HepG2 (cell line): Measurements from ENCODE around the gene TVP23C.
"Not testable (repeated sequence)": the region's sequence is repeated elsewhere in the genome, so short reads cannot be mapped to it uniquely, and the experiment has no call there.

Experiments used
- ATF7 ChIP-seq, 2 experiments: fragments of 450-650 bp in 1 of 2; sonication (generic) in 1 of 2; formaldehyde crosslinking in 1 of 2; IDR thresholded peaks; 2 replicates each; pipeline versions ENCODE4 v1.4.0 to v1.6.1; 2016 to 2020; ENCODE audit warnings: antibody characterized with exemption in 1 of 2, mild to moderate bottlenecking in 1 of 2, missing genetic modification reagents in 1 of 2
- CTCF ChIP-seq: sonication (generic); formaldehyde crosslinking; IDR thresholded peaks from 2 replicates; pipeline ENCODE4 v1.5.0; 2020; ENCODE audit warnings: mild to moderate bottlenecking, missing genetic modification reagents, moderate library complexity
- EP300 ChIP-seq, 3 experiments: sonication (generic) in 1 of 3; formaldehyde crosslinking in 1 of 3; IDR thresholded peaks; 2 replicates each; pipeline versions ENCODE4 v1.5.1 to v1.6.1; 2011 to 2020; ENCODE audit warnings: low read depth in 2 of 3, low read length in 2 of 3, borderline replicate concordance in 1 of 3, improper control_type of control experiment in 1 of 3, mild to moderate bottlenecking in 1 of 3, missing genetic modification reagents in 1 of 3, moderate library complexity in 1 of 3
- PHB2 ChIP-seq: fragments of 450-650 bp; IDR thresholded peaks from 2 replicates; pipeline ENCODE4 v1.6.1; 2018; ENCODE audit not compliant: partially characterized antibody
- SNAPC2 ChIP-seq: sonication (generic); formaldehyde crosslinking; IDR thresholded peaks from 2 replicates; pipeline ENCODE4 v1.8.1; 2022; ENCODE audit warnings: mild to moderate bottlenecking, missing genetic modification reagents
- ZNF749 ChIP-seq: sonication (generic); formaldehyde crosslinking; IDR thresholded peaks from 2 replicates; pipeline ENCODE4 v1.8.0; 2022; ENCODE audit warnings: mild to moderate bottlenecking, missing genetic modification reagents, moderate library complexity, borderline replicate concordance

- not testable (repeated sequence) for TF ChIP-seq ZNF749; SNAPC2 (CRISPR knock-in tag); PHB2; EP300 (IDR thresholded peaks at IDR 0.05; ENCODE audit: low read depth in 2 of 2, low read length in 2 of 2); EP300 (CRISPR knock-in tag; IDR thresholded peaks at IDR 0.05; ENCODE audit: borderline replicate concordance); CTCF (CRISPR knock-in tag); ATF7 (IDR thresholded peaks at IDR 0.05); ATF7 (CRISPR knock-in tag; IDR thresholded peaks at IDR 0.05)
These were observed 30.2 kb downstream of the TVP23C start for GRCh38 chr17:15533122-15533521.
